HUES64 (cell line): ENCODE results near the gene ZNF804B.

Source experiments
- H3K27ac ChIP-seq: 2 replicates; pipeline ENCODE4 v1.7.0; 2013; ENCODE audit warnings: low read depth, low read length, inconsistent platforms
- H3K27me3 ChIP-seq: 2 replicates; pipeline ENCODE4 v1.6.1; 2013; ENCODE audit warnings: mild to moderate bottlenecking, low read length; ENCODE audit not compliant: insufficient read depth
- H3K36me3 ChIP-seq: 2 replicates; pipeline ENCODE4 v1.6.1; 2013; ENCODE audit warnings: mild to moderate bottlenecking, low read length; ENCODE audit not compliant: insufficient read depth
- H3K4me1 ChIP-seq: 2 replicates; pipeline ENCODE4 v1.6.1; 2013; ENCODE audit warnings: mild to moderate bottlenecking, low read length, moderate library complexity; ENCODE audit not compliant: insufficient read depth
- H3K4me3 ChIP-seq: 2 replicates; pipeline ENCODE4 v1.5.1; 2013; ENCODE audit warnings: mild to moderate bottlenecking, low read length, moderate library complexity
- H3K9ac ChIP-seq: 2 replicates; pipeline ENCODE4 v1.6.1; 2013; ENCODE audit warnings: mild to moderate bottlenecking, low read depth, low read length
- H3K9me3 ChIP-seq: 2 replicates; pipeline ENCODE4 v1.6.1; 2013; ENCODE audit warnings: low read depth, low read length; ENCODE audit not compliant: insufficient read depth
- WGBS: fragments of 150-250, 120-280 bp; methylation state at CpG from one replicate; pipeline ENCODE4 v1.1.7; 2013; ENCODE audit warnings: missing lambda C conversion rate; 5-methylcytosine and 5-hydroxymethylcytosine counted together

The ZNF804B gene

GRCh38 chr7:89265631-89266030 lies 506.1 kb downstream of the ZNF804B start:
- Histone ChIP-seq H3K4me1 (no peaks in the 10 kb centered on the region), H3K4me3 (no peak overlapping the region), H3K9me3 (no peaks in the 10 kb centered on the region), H3K36me3 (no peaks in the 10 kb centered on the region), H3K27ac (no peak overlapping the region), H3K27me3 (no peaks in the 10 kb centered on the region), H3K9ac (no peak overlapping the region)
- WGBS, result no CpG with 5 or more reads among the region's 2 CpGs

- H3K4me1 ChIP-seq, result no peaks in the 10 kb centered on the region
- WGBS, result 100% methylated on average over 1 of the region's 2 CpGs
These were observed 523.8 kb downstream of the ZNF804B start for GRCh38 chr7:89283302-89283701.

GRCh38 chr7:89308535-89308934 lies 549.0 kb downstream of the ZNF804B start:
- Histone ChIP-seq H3K9me3 (no peaks in the 10 kb centered on the region), H3K27ac (no peak overlapping the region), H3K4me1 (no peaks in the 10 kb centered on the region), H3K36me3 (no peaks in the 10 kb centered on the region), H3K9ac (no peak overlapping the region), H3K4me3 (no peak overlapping the region), H3K27me3 (no peaks in the 10 kb centered on the region)

More at GRCh38 chr7:89283302-89283701, 523.8 kb downstream of the ZNF804B start:
- no peak overlapping the region for H3K9ac ChIP-seq
- no peak overlapping the region for H3K27ac ChIP-seq
- H3K27me3 ChIP-seq, result no peaks in the 10 kb centered on the region
- H3K4me3 ChIP-seq, result no peak overlapping the region
- no peaks in the 10 kb centered on the region for H3K9me3 ChIP-seq
- no peaks in the 10 kb centered on the region for H3K36me3 ChIP-seq

GRCh38 chr7:89311886-89312285 lies 552.4 kb downstream of the ZNF804B start:
- Histone ChIP-seq H3K27ac (no peak overlapping the region), H3K4me1 (no peaks in the 10 kb centered on the region), H3K9ac (no peak overlapping the region), H3K27me3 (no peaks in the 10 kb centered on the region), H3K4me3 (no peak overlapping the region), H3K36me3 (no peaks in the 10 kb centered on the region), H3K9me3 (peaks cover 8% of the 10 kb centered on the region; the same call in 1 of the 2 replicates)
- WGBS, result 87% methylated on average over 4 of the region's 4 CpGs

GRCh38 chr7:89312551-89312950 lies 553.1 kb downstream of the ZNF804B start:
- peaks cover 8% of the 10 kb centered on the region; the same call in 1 of the 2 replicates for H3K9me3 ChIP-seq
- no peaks in the 10 kb centered on the region for H3K4me1 ChIP-seq
- H3K9ac ChIP-seq, result no peak overlapping the region
- no peaks in the 10 kb centered on the region for H3K36me3 ChIP-seq
- H3K27me3 ChIP-seq, result no peaks in the 10 kb centered on the region
- H3K27ac ChIP-seq, result no peak overlapping the region
- H3K4me3 ChIP-seq, result no peak overlapping the region

GRCh38 chr7:89316584-89317251 lies 557.2 kb downstream of the ZNF804B start:
- Histone ChIP-seq H3K36me3 (no peaks in the 10 kb centered on the region), H3K4me3 (no peak overlapping the region), H3K4me1 (no peaks in the 10 kb centered on the region), H3K9ac (no peak overlapping the region), H3K27ac (no peak overlapping the region), H3K27me3 (no peaks in the 10 kb centered on the region), H3K9me3 (peaks cover 22% of the 10 kb centered on the region)
- WGBS, result 73% methylated on average over 1 of the region's 1 CpG

- H3K9ac ChIP-seq, result no peak overlapping the region
- H3K36me3 ChIP-seq, result no peaks in the 10 kb centered on the region
- no peaks in the 10 kb centered on the region for H3K27me3 ChIP-seq
- no peaks in the 10 kb centered on the region; the same call in 1 of the 2 replicates for H3K9me3 ChIP-seq
- no peak overlapping the region for H3K27ac ChIP-seq
- 95% methylated on average over 1 of the region's 1 CpG for WGBS
- no peaks in the 10 kb centered on the region for H3K4me1 ChIP-seq
- no peak overlapping the region for H3K4me3 ChIP-seq
These were observed 572.5 kb downstream of the ZNF804B start for GRCh38 chr7:89332026-89332425.

GRCh38 chr7:89334797-89335196 lies 575.3 kb downstream of the ZNF804B start:
- Histone ChIP-seq H3K27me3 (no peaks in the 10 kb centered on the region), H3K36me3 (no peaks in the 10 kb centered on the region), H3K27ac (no peak overlapping the region), H3K4me1 (no peaks in the 10 kb centered on the region), H3K9ac (no peak overlapping the region), H3K4me3 (no peak overlapping the region), H3K9me3 (no peaks in the 10 kb centered on the region; the same call in 1 of the 2 replicates)
- 93% methylated on average over 1 of the region's 1 CpG for WGBS

- Histone ChIP-seq H3K27ac (no peak overlapping the region), H3K4me3 (no peak overlapping the region), H3K36me3 (no peaks in the 10 kb centered on the region), H3K9ac (no peak overlapping the region), H3K27me3 (no peaks in the 10 kb centered on the region), H3K4me1 (no peaks in the 10 kb centered on the region), H3K9me3 (no peaks in the 10 kb centered on the region; the same call in 1 of the 2 replicates)
- 87% methylated on average over 3 of the region's 3 CpGs for WGBS
These were observed 576.0 kb downstream of the ZNF804B start for GRCh38 chr7:89335490-89335889.

- WGBS, result 91% methylated on average over 5 of the region's 5 CpGs
- H3K4me1 ChIP-seq, result no peaks in the 10 kb centered on the region
These were observed 576.6 kb downstream of the ZNF804B start for GRCh38 chr7:89336121-89336520.

GRCh38 chr7:89339748-89340147 lies 580.2 kb downstream of the ZNF804B start:
- Histone ChIP-seq H3K4me3 (no peak overlapping the region), H3K4me1 (no peaks in the 10 kb centered on the region), H3K9ac (no peak overlapping the region), H3K9me3 (no peaks in the 10 kb centered on the region), H3K36me3 (no peaks in the 10 kb centered on the region), H3K27me3 (no peaks in the 10 kb centered on the region), H3K27ac (no peak overlapping the region)
- 69% methylated on average over 3 of the region's 3 CpGs for WGBS

More at GRCh38 chr7:89336121-89336520, 576.6 kb downstream of the ZNF804B start:
- Histone ChIP-seq H3K4me3 (no peak overlapping the region), H3K27me3 (no peaks in the 10 kb centered on the region), H3K36me3 (no peaks in the 10 kb centered on the region), H3K27ac (no peak overlapping the region), H3K9me3 (no peaks in the 10 kb centered on the region; the same call in 1 of the 2 replicates), H3K9ac (no peak overlapping the region)

GRCh38 chr7:89357121-89357520 lies 597.6 kb downstream of the ZNF804B start:
- H3K9ac ChIP-seq, result no peak overlapping the region
- H3K27ac ChIP-seq, result no peak overlapping the region
- no peaks in the 10 kb centered on the region; the same call in 1 of the 2 replicates for H3K9me3 ChIP-seq
- 70% methylated on average over 1 of the region's 1 CpG for WGBS
- no peak overlapping the region for H3K4me3 ChIP-seq
- no peaks in the 10 kb centered on the region for H3K4me1 ChIP-seq
- H3K36me3 ChIP-seq, result no peaks in the 10 kb centered on the region
- H3K27me3 ChIP-seq, result no peaks in the 10 kb centered on the region
